ENCODE measurements around the gene NUP160.
A peak's percentile ranks its signal among the peaks of the same experiment; 100 is the strongest.
"Not testable (repeated sequence)": the region's sequence is repeated elsewhere in the genome, so short reads cannot be mapped to it uniquely, and the experiment has no call there.

NUP160 gene, protein sequence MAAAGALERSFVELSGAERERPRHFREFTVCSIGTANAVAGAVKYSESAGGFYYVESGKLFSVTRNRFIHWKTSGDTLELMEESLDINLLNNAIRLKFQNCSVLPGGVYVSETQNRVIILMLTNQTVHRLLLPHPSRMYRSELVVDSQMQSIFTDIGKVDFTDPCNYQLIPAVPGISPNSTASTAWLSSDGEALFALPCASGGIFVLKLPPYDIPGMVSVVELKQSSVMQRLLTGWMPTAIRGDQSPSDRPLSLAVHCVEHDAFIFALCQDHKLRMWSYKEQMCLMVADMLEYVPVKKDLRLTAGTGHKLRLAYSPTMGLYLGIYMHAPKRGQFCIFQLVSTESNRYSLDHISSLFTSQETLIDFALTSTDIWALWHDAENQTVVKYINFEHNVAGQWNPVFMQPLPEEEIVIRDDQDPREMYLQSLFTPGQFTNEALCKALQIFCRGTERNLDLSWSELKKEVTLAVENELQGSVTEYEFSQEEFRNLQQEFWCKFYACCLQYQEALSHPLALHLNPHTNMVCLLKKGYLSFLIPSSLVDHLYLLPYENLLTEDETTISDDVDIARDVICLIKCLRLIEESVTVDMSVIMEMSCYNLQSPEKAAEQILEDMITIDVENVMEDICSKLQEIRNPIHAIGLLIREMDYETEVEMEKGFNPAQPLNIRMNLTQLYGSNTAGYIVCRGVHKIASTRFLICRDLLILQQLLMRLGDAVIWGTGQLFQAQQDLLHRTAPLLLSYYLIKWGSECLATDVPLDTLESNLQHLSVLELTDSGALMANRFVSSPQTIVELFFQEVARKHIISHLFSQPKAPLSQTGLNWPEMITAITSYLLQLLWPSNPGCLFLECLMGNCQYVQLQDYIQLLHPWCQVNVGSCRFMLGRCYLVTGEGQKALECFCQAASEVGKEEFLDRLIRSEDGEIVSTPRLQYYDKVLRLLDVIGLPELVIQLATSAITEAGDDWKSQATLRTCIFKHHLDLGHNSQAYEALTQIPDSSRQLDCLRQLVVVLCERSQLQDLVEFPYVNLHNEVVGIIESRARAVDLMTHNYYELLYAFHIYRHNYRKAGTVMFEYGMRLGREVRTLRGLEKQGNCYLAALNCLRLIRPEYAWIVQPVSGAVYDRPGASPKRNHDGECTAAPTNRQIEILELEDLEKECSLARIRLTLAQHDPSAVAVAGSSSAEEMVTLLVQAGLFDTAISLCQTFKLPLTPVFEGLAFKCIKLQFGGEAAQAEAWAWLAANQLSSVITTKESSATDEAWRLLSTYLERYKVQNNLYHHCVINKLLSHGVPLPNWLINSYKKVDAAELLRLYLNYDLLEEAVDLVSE (N-terminal part only)

DNA sequence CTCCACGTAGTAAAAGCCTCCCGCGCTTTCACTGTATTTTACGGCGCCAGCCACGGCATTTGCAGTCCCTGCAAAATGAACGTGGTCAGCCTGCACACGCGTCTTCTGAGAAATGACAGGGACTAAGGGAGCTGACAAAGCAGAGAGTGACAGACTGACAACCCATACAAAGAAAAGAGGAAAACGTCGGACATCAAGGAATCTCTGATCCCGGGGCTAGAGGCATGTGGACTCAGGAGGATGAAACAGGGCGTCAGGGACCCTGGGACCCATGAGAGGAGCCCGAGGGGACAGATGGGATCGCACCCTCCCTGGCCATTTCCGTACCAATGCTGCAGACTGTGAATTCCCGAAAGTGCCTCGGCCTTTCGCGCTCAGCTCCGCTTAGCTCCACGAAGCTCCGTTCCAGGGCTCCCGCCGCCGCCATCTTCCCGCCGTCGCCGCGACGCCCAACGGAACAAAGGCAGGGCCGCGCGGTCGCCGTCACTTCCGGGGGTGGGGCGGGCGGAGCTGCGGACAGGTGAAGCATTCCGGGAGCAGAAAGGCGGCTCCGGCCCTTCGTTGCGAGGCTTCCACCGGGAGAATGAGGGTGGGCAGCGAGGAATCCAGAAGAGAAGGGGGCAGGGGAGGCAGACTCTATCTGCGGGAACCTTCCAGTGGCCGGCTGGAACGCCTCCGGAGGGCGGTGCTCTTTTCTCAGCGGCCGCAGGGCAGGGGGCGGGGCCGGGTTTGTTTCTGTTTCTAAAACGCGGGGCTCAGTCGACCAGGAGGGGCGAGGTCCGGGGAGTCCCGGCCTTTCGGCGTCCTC is at the start of gene NUP160:
NUP160 (minus strand) TSS at position 459 of the 808 bp plus-strand sequence; CDS start at position 427, 32 bp downstream.
- DNase-seq (ENCODE audit: low spot score) = peak; percentile 48

DNA sequence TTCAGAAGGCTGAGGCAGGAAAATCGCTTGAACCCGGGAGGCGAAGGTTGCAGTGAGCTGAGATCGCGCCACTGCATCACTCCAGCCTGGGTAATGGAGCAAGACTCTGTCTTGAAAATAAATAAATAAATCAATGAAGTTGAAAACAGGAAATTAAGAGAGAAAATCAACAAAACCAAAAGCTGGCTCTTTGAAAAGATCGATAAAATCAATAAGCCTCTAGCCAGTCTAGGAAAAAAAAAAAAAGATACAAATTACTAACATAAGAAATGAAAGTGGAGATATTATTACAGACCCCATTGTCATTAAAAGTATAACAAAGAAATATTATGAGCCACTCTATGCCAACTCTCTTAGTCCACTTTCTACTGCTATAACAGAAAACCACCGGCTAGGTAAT is 48.0 kb upstream of the NUP160 start:
- no peak for DNase-seq (ENCODE audit: low spot score)

GRCh38 chr11:47895035-47895434 is 46.9 kb upstream of the NUP160 start:
- DNase-seq (ENCODE audit: low spot score) = no peak

DNA sequence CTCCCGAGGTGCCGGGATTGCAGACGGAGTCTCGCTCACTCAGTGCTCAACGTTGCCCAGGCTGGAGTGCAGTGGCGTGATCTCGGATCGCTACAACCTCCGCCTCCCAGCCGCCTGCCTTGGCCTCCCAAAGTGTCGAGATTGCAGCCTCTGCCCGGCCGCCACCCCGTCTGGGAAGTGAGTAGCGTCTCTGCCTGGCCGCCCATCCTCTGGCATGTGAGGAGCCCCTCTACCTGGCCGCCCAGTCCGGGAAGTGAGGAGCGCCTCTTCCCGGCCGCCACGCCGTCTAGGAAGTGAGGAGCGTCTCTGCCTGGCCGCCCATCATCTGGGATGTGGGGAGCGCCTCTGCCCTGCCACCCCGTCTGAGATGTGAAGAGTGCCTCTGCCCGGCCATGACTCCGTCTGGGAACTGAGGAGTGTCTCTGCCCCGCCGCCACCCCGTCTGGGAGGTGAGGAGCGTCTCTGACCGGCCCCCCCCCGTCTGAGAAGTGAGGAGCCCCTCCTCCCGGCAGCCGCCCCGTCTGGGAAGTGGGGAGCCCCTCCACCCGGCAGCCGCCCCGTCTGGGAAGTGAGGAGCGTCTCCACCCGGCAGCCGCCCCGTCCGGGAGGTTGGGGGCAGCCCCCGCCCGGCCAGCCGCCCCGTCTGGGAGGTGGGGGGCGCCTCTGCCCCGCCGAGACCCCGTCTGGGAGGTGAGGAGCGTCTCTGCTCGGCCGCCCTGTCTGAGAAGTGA is 44.6 kb upstream of the NUP160 start:
- not testable (repeated sequence) for DNase-seq (ENCODE audit: low spot score)

DNA sequence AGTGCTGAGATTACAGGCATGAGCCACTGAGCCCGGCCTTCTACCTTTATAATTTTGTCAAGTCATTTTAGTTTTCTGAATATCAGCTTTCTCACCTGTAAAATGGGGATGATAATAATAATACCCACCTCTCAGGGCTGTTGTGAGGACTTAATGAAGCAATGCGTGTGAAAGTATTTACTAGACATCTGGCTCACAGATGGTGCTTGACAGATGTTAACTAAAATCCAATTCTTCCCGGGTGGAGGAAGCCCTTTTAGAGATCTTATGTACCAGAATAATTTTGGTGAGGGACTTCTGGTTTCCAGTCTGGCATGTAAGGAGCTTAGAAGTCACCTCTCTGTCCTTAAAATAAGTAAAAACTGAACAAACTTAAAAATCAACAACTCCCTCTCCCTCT is 43.7 kb upstream of the NUP160 start:
- no peak for DNase-seq (ENCODE audit: low spot score)

- DNase-seq (ENCODE audit: low spot score) = peak; percentile 36
Observed at GRCh38 chr11:47889714-47890441, 41.7 kb upstream of the NUP160 start.

GRCh38 chr11:47887910-47888569 is 39.9 kb upstream of the NUP160 start:
- no peak for DNase-seq (ENCODE audit: low spot score)

DNA sequence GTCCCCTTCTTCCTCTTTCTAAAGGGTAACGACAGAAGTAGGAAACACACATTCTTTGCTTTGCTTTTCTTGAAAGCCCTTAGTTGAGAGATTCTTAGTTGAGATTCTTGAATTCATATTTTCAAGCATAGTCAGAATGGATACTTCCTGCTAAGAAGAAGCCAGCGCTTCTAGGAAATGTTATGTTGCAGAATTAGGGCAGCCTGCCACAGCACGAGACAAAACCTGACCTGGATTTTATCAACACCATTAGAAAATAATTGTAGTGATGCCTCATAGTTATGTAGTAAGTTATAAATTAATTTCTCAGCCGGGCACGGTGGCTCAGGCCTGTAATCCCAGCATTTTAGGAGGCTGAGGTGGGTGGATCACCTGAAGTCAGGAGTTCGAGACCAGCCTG is 37.9 kb upstream of the NUP160 start:
- no peak for DNase-seq (ENCODE audit: low spot score)

DNA sequence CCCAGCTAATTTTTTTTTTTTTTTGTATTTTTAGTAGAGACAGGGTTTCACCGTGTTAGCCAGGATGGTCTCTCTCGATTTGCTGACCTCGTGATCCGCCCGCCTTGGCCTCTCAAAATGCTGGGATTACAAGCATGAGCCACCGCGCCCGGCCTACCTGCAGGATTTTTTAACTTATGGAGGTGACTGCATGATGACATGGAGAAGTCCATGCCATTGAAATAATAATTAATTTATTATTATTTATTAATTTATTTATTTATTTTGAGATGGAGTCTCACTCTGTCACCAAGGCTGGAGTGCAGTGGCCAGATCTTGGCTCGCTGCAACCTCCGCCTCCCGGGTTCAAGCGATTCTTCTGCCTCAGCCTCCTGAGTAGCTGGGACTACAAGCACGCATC is 34.3 kb upstream of the NUP160 start:
- not testable (repeated sequence) for DNase-seq (ENCODE audit: low spot score)

- DNase-seq (ENCODE audit: low spot score) = no peak
Observed at GRCh38 chr11:47881145-47881544, 33.0 kb upstream of the NUP160 start.

GRCh38 chr11:47879259-47880158 is 31.4 kb upstream of the NUP160 start:
- no peak for DNase-seq (ENCODE audit: low spot score)

DNA sequence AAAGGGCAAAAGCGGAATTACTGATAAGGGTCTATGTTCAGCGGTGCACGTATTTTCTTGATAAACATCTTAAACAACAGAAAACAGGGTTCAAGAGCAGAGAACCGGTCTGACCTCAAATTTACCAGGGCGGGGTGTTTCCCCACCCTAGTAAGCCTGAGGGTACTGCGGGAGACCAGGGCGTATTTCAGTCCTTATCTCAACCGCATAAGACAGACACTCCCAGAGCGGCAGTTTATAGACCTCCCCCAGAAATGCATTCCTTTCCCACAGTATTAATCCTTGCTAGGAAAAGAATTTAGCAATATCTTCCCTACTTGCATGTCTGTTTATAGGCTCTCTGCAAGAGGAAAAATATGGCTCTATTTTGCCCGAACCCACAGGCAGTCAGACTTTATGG is 27.7 kb upstream of the NUP160 start:
- DNase-seq (ENCODE audit: low spot score) = not testable (repeated sequence)

DNA sequence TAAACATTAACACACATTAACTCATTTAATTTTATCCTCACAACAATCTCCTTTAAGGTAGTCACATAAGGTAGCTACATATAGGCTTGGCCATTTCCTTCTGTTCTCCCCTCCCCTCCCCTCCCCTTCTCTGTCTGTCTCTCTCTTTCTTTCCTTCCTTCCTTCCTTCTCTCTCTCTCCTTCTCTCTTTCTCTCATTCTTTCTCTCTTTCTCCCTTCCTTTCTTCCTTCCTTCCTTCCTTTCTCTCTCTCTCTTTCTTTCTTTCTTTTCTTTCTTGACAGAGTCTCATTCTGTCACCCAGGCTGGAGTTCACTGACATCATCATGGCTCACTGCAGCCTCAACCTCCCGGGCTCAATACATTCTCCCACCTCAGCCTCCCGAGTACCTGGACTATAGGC is 22.3 kb upstream of the NUP160 start:
- no peak for DNase-seq (ENCODE audit: low spot score)

GRCh38 chr11:47869544-47870393 is 21.6 kb upstream of the NUP160 start:
- peak; percentile 55 for DNase-seq (ENCODE audit: low spot score)

GRCh38 chr11:47867823-47868222 is 19.7 kb upstream of the NUP160 start:
- no peak for DNase-seq (ENCODE audit: low spot score)

GRCh38 chr11:47866892-47867291 is 18.7 kb upstream of the NUP160 start:
- not testable (repeated sequence) for DNase-seq (ENCODE audit: low spot score)

DNA sequence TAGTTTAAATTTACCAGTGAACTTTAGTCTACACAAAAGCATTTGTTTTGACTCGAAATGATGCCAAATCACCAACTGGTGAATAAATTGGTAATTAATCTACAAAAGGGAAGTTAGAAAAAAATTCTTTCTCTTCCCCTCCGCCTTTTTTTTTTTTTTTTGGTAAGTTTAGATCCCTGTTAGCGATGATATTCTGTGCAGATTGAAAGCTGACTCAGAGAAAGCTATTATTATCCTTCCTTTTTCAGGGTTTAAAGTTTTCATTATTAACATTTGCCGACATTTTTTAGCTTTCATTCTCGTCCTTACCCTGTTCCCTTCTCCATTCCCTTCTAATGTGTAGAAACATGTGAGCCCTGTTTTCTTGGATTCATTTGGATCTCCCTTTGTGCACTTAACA is 16.8 kb upstream of the NUP160 start:
- no peak for DNase-seq (ENCODE audit: low spot score)

Measured in kidney capillary endothelial cell (primary cell).